HCT116 (cell line): ENCODE measurements around the gene PRKAA2.

ENCODE experiments used
- CEBPB ChIP-seq: IDR thresholded peaks from 2 replicates; pipeline ENCODE4 v1.6.1; 2012; ENCODE audit warnings: low read depth
- CTCF ChIP-seq, 3 experiments: fragments of 200-600 bp in 1 of 3; sonication (generic) in 1 of 3; IDR thresholded peaks in 2 of 3; conservative IDR thresholded peaks in 1 of 3; 2 replicates each; pipeline ENCODE4 v1.5.1; 2012 to 2017; ENCODE audit warnings: low read depth in 2 of 3, low read length in 2 of 3, antibody characterized with exemption in 1 of 3, borderline replicate concordance in 1 of 3, control low read depth in 1 of 3, mild to moderate bottlenecking in 1 of 3, mixed read lengths in 1 of 3, mixed run types in 1 of 3, moderate library complexity in 1 of 3; ENCODE audit not compliant: insufficient read depth in 1 of 3
- EGR1 ChIP-seq: IDR thresholded peaks from 2 replicates; pipeline ENCODE4 v1.6.1; 2012; ENCODE audit warnings: low read depth
- EZH2phosphoT487 ChIP-seq: fragments of 200-600 bp; IDR thresholded peaks from 2 replicates; pipeline ENCODE4 v1.6.1; 2018; ENCODE audit warnings: antibody characterized with exemption, borderline replicate concordance
- FOSL1 ChIP-seq: IDR thresholded peaks from 2 replicates; pipeline ENCODE4 v1.6.1; 2012; ENCODE audit warnings: low read depth
- MAX ChIP-seq: IDR thresholded peaks from 2 replicates; pipeline ENCODE4 v1.6.1; 2012
- POLR2A ChIP-seq: IDR thresholded peaks from 2 replicates; pipeline ENCODE4 v1.7.0; 2011; ENCODE audit warnings: borderline replicate concordance; ENCODE audit not compliant: insufficient read depth, insufficient read length; ENCODE audit errors: extremely low read depth
- POLR2AphosphoS5 ChIP-seq: IDR thresholded peaks from 2 replicates; pipeline ENCODE4 v1.6.1; 2011; ENCODE audit warnings: mild to moderate bottlenecking, low read depth, low read length, moderate library complexity
- SIN3A ChIP-seq: IDR thresholded peaks from 2 replicates; pipeline ENCODE4 v1.6.1; 2012; ENCODE audit warnings: low read depth
- ZFX ChIP-seq: fragments of 450-650 bp; IDR thresholded peaks from 2 replicates; pipeline ENCODE4 v1.6.1; 2017
- ZNF274 ChIP-seq: fragments of 200-500 bp; sonication (Bioruptor generic); IDR thresholded peaks from 2 replicates; pipeline ENCODE4 v1.6.1; 2014; ENCODE audit warnings: mild to moderate bottlenecking, low read depth, low read length, inconsistent platforms

GRCh38 chr1:56627636-56628039 is 17.5 kb upstream of the PRKAA2 start:
- TF ChIP-seq EZH2phosphoT487 (no peak), POLR2A (no peak), ZNF274 (no peak), SIN3A (no peak), MAX (no peak), ZFX (no peak), CTCF (IDR thresholded peaks at IDR 0.05 in 2 of 3, conservative IDR thresholded peaks at IDR 0.05 in 1 of 3; ENCODE audit: borderline replicate concordance in 1 of 3, insufficient read depth in 1 of 3, low read depth in 2 of 3, low read length in 2 of 3) (no peak), CEBPB (no peak), FOSL1 (no peak), POLR2AphosphoS5 (no peak), EGR1 (no peak)
